DOHH2 (cell line): ENCODE results near the gene MAGEF1.

Experiments
- EZH2phosphoT487 ChIP-seq: fragments of 200-600 bp; sonication (generic); IDR thresholded peaks from 2 replicates; pipeline ENCODE4 v1.6.1; 2017; ENCODE audit warnings: borderline replicate concordance, mild to moderate bottlenecking, antibody characterized with exemption, low read length, moderate library complexity, mixed read lengths
- TF ChIP-seq, protein P1 (sequence below): fragments of 200-600 bp; sonication (generic); IDR thresholded peaks from one replicate; pipeline ENCODE4 v1.5.1; 2014; ENCODE audit warnings: antibody characterized with exemption, mild to moderate bottlenecking, low read depth, low read length; ENCODE audit not compliant: poor library complexity, severe bottlenecking

DNA sequence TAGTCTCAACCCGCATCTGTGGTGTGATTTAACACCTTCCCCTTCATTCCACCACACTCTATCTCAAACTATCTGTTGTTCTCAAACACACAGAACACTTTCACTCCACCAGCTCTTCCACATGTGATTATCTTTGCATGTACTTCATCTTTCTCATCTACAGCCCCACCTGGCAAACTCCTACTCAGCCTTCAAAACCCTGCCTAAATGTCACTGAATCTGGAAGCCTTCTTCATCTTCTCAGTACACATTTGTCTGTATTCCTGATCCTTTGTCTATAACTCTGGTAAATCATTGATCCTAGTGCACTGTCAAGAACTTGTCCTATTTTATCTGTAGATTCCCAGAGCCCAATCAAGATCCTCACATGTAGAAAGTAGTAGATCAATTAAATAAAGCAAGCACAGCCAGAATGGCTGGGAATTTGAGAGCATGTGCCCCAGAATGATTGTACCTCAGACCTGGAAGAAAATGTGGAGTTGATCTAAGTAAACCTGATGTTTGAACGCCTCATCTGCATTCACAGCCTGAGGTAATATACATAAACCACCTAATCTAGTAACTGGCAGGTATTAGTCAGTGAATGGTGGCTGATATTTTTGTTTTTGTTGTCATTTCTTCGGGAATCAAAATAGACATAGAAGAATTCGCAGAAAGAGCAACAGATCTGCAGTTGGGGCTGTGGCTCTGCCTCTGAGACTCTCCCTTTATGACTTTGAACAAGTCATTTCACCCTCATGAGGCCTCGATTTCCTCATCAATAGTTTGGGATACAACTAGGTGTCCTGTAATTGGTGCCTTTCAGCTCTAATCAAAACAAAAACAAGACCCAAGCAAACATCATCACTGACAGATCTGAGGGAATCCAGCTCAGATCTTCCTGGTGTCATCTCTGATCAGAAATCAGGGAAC, 28.0 kb upstream of the MAGEF1 start:
- TF ChIP-seq, protein P1, sequence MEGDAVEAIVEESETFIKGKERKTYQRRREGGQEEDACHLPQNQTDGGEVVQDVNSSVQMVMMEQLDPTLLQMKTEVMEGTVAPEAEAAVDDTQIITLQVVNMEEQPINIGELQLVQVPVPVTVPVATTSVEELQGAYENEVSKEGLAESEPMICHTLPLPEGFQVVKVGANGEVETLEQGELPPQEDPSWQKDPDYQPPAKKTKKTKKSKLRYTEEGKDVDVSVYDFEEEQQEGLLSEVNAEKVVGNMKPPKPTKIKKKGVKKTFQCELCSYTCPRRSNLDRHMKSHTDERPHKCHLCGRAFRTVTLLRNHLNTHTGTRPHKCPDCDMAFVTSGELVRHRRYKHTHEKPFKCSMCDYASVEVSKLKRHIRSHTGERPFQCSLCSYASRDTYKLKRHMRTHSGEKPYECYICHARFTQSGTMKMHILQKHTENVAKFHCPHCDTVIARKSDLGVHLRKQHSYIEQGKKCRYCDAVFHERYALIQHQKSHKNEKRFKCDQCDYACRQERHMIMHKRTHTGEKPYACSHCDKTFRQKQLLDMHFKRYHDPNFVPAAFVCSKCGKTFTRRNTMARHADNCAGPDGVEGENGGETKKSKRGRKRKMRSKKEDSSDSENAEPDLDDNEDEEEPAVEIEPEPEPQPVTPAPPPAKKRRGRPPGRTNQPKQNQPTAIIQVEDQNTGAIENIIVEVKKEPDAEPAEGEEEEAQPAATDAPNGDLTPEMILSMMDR: no peak
- no peak for TF ChIP-seq EZH2phosphoT487
